ENCODE measurements around the gene RPL32. TPM values are rescaled to one million over a fixed set of nuclear protein-coding genes. Genes with fewer than 3 reads are reported as not detected.

The RPL32 gene
- total and polyA plus RNA-seq, 2 of the 4 experiments (the other 2 are of a cell fraction) = 566 to 1,856 TPM

DNA sequence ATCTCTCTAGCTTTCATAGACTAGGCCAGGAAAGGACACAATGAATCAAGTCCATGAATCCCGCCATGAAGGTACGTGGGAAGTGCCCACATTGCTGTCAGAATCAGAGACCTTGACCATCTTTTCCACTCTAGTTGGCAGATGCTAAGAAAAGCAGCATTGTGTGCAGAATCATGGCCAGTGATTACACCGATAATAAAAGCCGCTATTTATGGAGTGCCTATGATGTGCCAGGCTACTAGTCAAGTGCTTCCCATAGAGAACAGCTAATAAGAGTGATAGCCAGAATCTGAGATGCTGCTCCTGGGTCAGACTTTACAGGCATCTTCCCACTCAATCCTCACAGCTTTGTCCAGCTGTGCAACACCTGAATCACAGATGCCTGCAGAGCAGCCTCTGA, 13.2 kb upstream of the RPL32 start:
- Histone ChIP-seq H4K91ac (ENCODE audit: insufficient read depth, low read depth, low read length) (no peak overlapping the region), H2AK9ac (replicated peaks; ENCODE audit: low read depth, low read length, poor library complexity) (no peak overlapping the region), H3K56ac (ENCODE audit: extremely low read depth, insufficient read depth, low read length) (no peak overlapping the region), H3K9ac (ENCODE audit: low read depth, low read length) (no peak overlapping the region), H4K20me1 (ENCODE audit: insufficient read depth, low read length) (0 out of 2 replicates have a peak, but pooled peaks cover 3% of the 10 kb centered on the region), H3K4me2 (ENCODE audit: low read depth, low read length) (no peak overlapping the region), H2AK5ac (ENCODE audit: low read depth, low read length) (no peak overlapping the region), H2BK20ac (ENCODE audit: low read depth, low read length) (no peak overlapping the region), H3K9me3 (ENCODE audit: control insufficient read depth, insufficient read depth, low read length) (no peaks in the 10 kb centered on the region), H3K27ac (ENCODE audit: insufficient read depth, low read length) (no peak overlapping the region), H3K4ac (ENCODE audit: low read depth, low read length) (no peak overlapping the region), H2BK5ac (ENCODE audit: low read depth, low read length, poor library complexity, severe bottlenecking) (no peak overlapping the region), H2BK15ac (ENCODE audit: low read depth, low read length) (no peak overlapping the region), H3K14ac (replicated peaks; ENCODE audit: low read depth, low read length) (no peak overlapping the region), H3K9me1 (ENCODE audit: insufficient read depth, low read length) (no peaks in the 10 kb centered on the region), H3K4me3 (ENCODE audit: insufficient read depth, low read depth, low read length) (no peak overlapping the region), H2AFZ (replicated peaks; ENCODE audit: low read length, poor library complexity) (no peak overlapping the region), H4K5ac (ENCODE audit: low read depth, low read length) (no peak overlapping the region), H3K23ac (ENCODE audit: low read depth, low read length) (no peak overlapping the region), H3K27me3 (ENCODE audit: control insufficient read depth, insufficient read depth, low read length) (peaks cover 42% of the 10 kb centered on the region), H2BK120ac (ENCODE audit: low read depth, low read length) (no peak overlapping the region), H4K8ac (ENCODE audit: low read depth in 2 of 2, low read length in 2 of 2) (no peak overlapping the region), H3K36me3 (ENCODE audit: control insufficient read depth, insufficient read depth, low read length) (no peaks in the 10 kb centered on the region), H3K4me1 (ENCODE audit: control insufficient read depth, insufficient read depth, low read length) (peaks cover 4% of the 10 kb centered on the region; the same call in 1 of the 2 replicates), H3K18ac (ENCODE audit: low read depth, low read length) (no peak overlapping the region), H3K79me1 (ENCODE audit: low read depth in 1 of 2, low read length in 2 of 2) (no peaks in the 10 kb centered on the region)
- no TSS peak for BruUV-seq (replicated peaks)
- ChIA-PET CTCF (interaction anchor here (2.3 kb wide), 1 partner anchor 13 kb away, joined by 6 read pairs; the partner anchor contains the start of gene RPL32), POLR2A (ENCODE audit: unreplicated experiment) (no interaction called here)
- DNase-seq (no peak), ATAC-seq (ENCODE audit: low read depth) (no peak)
- in situ Hi-C loops (cut with MboI; ENCODE audit: low sequenced_read_pairs) (no loop called here), dilution Hi-C loops (cut with HindIII; ENCODE audit: low sequenced_read_pairs, unreplicated experiment) (no loop called here), intact Hi-C loops (cut with micrococcal nuclease) (no loop called here)
- WGBS, 2 experiments (ENCODE audit: extremely low coverage in 2 of 2, insufficient read length in 1 of 2) = 80% methylated on average over 1 of the region's 4 CpGs; no CpG with 5 or more reads in 1 of the 2 experiments
- no peak for TF ChIP-seq MXI1 (IDR thresholded peaks at IDR 0.05; ENCODE audit: borderline replicate concordance, low read depth, low read length)
- no peak for TF ChIP-seq NFE2L2 (IDR thresholded peaks at IDR 0.05; ENCODE audit: low read depth, low read length)
- TF ChIP-seq BHLHE40 (IDR thresholded peaks at IDR 0.05; ENCODE audit: low read depth, low read length) = no peak
- TF ChIP-seq, protein P1, sequence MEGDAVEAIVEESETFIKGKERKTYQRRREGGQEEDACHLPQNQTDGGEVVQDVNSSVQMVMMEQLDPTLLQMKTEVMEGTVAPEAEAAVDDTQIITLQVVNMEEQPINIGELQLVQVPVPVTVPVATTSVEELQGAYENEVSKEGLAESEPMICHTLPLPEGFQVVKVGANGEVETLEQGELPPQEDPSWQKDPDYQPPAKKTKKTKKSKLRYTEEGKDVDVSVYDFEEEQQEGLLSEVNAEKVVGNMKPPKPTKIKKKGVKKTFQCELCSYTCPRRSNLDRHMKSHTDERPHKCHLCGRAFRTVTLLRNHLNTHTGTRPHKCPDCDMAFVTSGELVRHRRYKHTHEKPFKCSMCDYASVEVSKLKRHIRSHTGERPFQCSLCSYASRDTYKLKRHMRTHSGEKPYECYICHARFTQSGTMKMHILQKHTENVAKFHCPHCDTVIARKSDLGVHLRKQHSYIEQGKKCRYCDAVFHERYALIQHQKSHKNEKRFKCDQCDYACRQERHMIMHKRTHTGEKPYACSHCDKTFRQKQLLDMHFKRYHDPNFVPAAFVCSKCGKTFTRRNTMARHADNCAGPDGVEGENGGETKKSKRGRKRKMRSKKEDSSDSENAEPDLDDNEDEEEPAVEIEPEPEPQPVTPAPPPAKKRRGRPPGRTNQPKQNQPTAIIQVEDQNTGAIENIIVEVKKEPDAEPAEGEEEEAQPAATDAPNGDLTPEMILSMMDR (conservative IDR thresholded peaks at IDR 0.05; ENCODE audit: low read depth, low read length) = no peak
- TF ChIP-seq, protein P2, sequence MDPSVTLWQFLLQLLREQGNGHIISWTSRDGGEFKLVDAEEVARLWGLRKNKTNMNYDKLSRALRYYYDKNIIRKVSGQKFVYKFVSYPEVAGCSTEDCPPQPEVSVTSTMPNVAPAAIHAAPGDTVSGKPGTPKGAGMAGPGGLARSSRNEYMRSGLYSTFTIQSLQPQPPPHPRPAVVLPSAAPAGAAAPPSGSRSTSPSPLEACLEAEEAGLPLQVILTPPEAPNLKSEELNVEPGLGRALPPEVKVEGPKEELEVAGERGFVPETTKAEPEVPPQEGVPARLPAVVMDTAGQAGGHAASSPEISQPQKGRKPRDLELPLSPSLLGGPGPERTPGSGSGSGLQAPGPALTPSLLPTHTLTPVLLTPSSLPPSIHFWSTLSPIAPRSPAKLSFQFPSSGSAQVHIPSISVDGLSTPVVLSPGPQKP (IDR thresholded peaks at IDR 0.05; ENCODE audit: borderline replicate concordance, low read depth, low read length) = no peak
- TF ChIP-seq RFX5 (IDR thresholded peaks at IDR 0.05; ENCODE audit: low read depth, low read length) = no peak
- TF ChIP-seq POLR2A (IDR thresholded peaks at IDR 0.05; ENCODE audit: low read depth, low read length) = no peak
- no peak for TF ChIP-seq MAFK (IDR thresholded peaks at IDR 0.05; ENCODE audit: low read depth, low read length)
- no peak for TF ChIP-seq CEBPB (IDR thresholded peaks at IDR 0.05; ENCODE audit: low read depth, low read length)
- no peak for TF ChIP-seq RCOR1 (IDR thresholded peaks at IDR 0.05; ENCODE audit: insufficient replicate concordance, low read length)
- no peak for TF ChIP-seq FOS (IDR thresholded peaks at IDR 0.05; ENCODE audit: low read depth, low read length)
- no peak for TF ChIP-seq MAZ (IDR thresholded peaks at IDR 0.05; ENCODE audit: borderline replicate concordance, low read depth, low read length)
- TF ChIP-seq, protein P3, sequence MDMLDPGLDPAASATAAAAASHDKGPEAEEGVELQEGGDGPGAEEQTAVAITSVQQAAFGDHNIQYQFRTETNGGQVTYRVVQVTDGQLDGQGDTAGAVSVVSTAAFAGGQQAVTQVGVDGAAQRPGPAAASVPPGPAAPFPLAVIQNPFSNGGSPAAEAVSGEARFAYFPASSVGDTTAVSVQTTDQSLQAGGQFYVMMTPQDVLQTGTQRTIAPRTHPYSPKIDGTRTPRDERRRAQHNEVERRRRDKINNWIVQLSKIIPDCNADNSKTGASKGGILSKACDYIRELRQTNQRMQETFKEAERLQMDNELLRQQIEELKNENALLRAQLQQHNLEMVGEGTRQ (IDR thresholded peaks at IDR 0.05; ENCODE audit: low read depth, low read length) = no peak
- no peak for TF ChIP-seq SMC3 (IDR thresholded peaks at IDR 0.05; ENCODE audit: low read depth, low read length)
- no peak for TF ChIP-seq CHD1 (IDR thresholded peaks at IDR 0.05; ENCODE audit: low read depth, low read length)
